GM19455 (cell line): ENCODE data around the gene RHCE.
A peak's percentile ranks its signal among the peaks of the same experiment; 100 is the strongest.
"Not testable (repeated sequence)": the region's sequence is repeated elsewhere in the genome, so short reads cannot be mapped to it uniquely, and the experiment has no call there.

ENCODE experiments used
- ATAC-seq: cut with Tn5 transposase; IDR thresholded peaks from one replicate; pipeline ENCODE4 v1.9.1; 2021; ENCODE audit not compliant: unreplicated experiment

RHCE gene

GRCh38 chr1:25433389-25434186 is 13.0 kb upstream of the RHCE start:
- ATAC-seq, result no peak

DNA sequence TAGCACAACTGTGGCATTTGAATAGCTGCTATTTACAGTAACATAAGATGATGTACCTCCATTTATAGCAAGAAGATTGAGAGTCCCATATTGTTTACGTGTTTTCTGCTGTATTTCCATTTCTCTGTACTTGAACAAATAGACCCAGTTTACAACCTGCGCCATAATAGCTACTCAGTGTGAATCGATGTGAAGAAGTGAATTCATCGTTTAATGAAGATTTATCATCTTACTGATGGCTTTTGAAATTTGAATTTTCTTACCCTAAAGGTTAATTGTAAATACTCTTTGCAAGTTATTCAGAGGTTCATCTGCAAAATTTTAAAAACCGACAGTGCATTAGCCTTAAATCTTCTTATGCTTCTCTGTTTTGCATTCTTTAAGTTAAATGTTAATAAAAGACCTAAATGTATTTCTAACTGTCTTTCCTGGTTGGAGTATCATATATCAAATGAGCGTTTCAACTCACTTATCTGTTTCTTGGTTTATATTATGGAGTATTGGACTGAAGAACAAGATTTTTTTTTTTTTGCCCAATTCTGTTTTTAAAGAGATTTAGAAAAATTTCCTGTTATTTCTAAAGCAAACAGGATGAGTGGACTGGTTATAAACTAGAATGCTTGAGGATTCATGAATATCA is 12.2 kb upstream of the RHCE start:
- ATAC-seq, result no peak

- no peak for ATAC-seq
These were observed 11.5 kb upstream of the RHCE start for GRCh38 chr1:25431955-25432719.

DNA sequence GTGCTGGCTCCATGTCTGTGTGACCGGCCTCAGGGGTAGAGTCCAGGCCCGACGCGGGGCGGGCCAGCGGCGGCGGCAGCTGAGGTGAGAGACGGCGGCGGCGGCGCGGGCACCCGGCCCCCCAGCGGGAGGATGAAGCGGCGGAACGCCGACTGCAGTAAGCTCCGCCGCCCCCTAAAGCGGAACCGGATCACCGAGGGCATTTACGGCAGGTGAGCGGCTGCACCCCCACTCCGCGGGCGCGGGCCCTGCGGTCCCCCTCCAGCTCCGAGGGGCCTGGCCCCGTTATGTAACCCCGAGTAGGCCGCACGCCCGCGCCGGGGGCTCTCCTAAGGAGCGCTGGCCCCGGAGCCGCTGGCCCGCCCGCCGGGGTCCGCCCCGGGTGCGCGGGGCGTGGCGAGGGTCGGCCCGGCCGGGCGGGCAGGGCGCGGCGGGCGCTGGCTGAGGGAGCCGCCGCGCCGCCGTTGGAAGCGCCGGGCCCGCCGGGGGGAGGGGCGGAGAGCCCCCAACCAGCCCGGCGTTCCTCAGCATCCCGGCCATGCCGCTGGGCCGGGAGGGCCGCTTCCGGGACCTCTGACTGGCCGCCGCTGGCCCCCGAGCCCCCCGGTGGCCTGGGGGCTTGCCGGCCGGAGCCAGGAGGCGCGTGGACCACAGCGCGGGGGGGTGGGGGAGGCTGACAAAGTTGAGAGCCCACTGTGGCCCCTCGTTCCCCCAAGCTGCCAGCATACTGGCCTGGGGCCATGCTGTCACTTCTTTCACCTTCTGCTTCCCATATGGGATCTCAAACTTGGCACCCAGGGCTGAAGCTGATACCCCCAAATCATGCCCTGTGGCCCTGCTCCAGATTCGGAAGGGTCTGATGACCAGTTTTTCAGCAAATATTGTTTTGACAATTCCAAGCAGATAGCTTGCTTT is 10.6 kb upstream of the RHCE start:
- peak; percentile 15 for ATAC-seq

GRCh38 chr1:25430073-25430966 is 9.7 kb upstream of the RHCE start, which contains the start of gene MACO1:
TSS of gene MACO1 (plus strand) at chr1:25430897. CDS start at chr1:25431099, 202 bp downstream.
- ATAC-seq, result peak; percentile 85

DNA sequence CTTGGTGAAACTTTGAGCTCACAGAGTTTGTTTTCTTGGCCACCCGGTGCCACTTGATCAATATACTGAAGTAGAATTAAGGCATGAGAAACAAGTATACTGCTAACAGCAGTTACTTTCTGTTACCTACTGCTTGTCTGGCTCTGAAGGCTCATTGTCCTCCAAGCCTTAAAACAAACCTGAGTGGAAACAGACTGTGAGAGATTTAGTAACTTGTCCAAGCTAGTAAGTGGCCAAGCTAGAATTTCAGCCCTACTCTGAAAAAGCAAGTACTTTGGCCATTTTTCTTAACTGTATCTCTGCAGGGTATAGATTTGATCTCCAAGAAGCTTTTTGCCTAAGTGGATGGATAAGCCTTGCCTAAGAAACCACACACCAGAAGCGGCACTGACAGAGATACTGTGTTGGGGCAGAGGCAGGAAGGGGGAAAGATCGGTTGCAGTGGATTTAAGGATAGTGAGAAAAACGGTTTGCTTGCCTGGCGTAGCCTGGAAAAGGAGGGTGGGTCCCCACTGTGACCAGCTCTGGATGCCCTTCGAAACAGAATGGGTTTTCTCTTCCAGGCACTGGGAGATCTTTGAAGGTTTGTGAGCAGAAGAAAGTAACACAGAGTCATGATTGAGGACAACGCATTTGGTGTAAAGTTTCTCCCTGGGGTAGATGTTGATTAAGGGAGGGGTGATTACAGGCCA is 8.0 kb upstream of the RHCE start:
- ATAC-seq, result no peak

- ATAC-seq, result no peak
These were observed 7.1 kb upstream of the RHCE start for GRCh38 chr1:25427696-25428095.

DNA sequence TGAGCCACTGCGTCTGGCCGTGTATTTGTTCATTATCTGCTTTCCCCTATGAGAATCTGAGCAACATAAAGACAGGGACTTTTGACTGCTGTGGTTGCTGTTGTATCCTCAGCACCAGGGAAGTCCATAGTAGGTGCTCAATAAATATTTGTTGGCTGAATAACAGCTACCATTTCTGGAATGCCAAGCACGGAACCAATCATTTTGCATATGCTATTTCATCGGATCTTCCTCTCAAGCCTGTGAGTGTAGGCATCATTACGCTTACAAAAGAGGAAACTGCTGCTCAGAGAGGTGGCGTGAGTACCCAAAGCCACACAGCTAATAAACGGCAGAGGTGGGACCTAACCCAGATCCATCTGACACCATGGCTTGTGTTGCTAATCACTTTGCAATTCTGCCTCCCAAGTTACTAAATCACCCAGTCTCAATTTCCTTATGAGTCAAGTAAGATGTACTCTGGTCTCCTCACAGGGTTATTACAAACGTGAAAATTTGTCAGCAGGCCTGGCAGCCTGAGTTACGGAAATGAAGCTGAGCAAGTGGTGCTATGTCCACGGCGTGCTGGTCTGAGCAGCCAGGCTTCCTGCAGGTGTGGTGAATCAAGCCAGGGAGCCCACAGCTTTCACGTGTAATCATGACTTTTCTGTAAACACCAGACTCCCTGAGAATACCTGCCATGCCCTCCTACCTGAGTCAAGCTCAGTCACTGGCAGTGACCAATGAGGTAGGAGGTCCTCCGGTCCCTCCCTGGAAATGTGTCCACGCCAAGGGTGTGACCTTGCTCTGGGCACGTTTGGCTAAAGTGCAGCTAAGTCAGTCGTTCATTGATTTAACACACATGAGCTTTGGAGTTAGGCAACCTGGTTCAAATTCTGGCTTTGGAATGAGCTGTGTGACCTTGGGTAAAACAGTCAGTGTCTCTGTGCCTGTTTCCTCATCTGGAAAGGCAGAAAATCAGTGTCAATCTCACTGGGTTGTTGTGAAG is 4.8 kb upstream of the RHCE start:
- ATAC-seq, result no peak

DNA sequence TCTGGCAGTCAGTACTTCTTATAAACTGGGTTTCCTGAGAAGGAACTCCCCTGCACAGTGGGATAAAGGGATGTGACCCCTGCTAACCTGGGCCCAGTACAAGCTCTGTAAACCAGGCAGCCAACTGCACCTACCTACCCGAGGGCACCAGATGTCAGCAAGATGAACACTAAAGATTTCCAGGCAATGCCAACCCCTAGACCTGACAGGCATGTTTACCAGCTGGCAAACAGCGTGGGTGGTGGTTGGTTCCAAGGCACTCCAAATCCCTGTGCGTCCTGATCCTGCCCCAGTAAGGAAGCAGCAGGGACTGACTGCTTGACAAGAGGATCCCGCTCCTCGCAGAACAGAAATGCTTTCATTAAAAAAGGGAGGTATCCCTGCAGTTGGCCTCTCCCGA is 2.6 kb upstream of the RHCE start:
- not testable (repeated sequence) for ATAC-seq

GRCh38 chr1:25419339-25419738 is 1.3 kb downstream of the RHCE start:
- ATAC-seq, result not testable (repeated sequence)

DNA sequence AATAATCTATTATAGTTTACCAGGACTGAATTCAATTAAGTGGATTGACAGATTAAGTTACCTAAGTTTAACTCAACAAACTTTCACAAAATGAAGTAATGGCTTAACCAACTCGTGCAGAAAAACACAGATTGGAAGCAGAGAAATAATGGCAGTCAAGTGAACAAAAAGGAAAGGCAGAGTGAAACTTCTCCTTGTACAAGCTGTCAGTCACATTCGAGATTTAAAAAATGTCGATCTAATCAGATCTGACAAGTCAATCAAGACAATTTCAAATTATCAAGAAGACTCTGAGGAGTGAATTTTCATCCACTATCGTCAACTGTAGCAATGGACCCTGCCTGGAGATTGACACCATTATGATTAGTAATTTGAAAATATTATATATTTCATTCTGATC is 3.3 kb downstream of the RHCE start:
- not testable (repeated sequence) for ATAC-seq

DNA sequence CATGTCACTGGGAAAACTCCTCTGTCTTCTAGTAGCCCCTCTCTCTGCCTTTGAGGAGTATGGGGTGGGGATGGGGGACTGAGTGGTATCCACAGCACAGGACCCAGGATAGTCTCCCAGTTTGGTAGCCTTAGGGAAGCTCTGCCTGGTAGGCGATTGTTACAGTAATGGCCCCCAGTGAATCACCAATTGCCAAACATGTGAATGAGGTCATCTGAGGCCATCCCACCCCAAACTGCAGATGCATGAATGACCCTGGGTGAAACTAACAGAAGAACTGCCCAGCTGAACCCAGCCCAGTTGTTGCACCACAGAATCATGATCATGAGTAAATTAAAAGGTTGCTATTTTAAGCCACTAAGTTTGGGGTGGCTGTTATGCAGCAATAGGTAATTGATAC is 6.0 kb downstream of the RHCE start:
- ATAC-seq, result not testable (repeated sequence)

GRCh38 chr1:25414157-25414556 is 6.5 kb downstream of the RHCE start:
- ATAC-seq, result not testable (repeated sequence)

- not testable (repeated sequence) for ATAC-seq
These were observed 7.6 kb downstream of the RHCE start for GRCh38 chr1:25412872-25413623.

DNA sequence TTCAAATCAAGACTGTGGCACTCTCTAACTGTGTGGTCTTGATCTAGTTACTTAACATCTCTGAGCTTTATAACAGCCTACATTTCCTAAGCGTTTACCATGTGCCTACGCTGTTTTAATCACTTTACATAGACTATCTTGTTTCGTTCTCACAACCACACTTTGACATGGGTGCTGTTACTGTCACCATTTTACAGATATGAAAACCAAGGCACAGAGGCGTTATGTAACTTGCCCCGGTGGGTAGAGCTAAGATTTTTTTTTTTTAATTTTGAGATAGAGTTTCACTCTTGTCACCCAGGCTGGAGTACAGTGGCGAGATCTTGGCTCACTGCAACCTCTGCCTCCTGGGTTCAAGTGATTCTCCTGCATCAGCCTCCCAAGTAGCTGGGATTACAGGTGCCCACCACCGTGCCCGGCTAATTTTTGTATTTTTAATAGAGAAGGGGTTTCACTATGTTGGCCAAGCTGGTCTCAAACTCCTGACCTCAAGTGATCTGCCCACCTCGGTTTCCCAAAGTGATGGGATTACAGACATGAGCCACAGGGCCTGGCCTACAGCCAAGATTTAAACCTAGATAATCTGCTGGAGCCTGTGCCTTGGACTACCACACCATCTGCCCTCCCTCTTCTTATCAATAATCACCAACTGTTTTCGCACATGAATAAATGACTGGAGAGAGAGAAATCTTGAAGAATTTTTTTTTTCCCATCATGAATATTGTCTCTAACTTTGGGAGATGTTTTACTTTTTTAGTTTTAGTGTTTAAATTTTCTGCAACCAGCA is 10.8 kb downstream of the RHCE start:
- not testable (repeated sequence) for ATAC-seq

DNA sequence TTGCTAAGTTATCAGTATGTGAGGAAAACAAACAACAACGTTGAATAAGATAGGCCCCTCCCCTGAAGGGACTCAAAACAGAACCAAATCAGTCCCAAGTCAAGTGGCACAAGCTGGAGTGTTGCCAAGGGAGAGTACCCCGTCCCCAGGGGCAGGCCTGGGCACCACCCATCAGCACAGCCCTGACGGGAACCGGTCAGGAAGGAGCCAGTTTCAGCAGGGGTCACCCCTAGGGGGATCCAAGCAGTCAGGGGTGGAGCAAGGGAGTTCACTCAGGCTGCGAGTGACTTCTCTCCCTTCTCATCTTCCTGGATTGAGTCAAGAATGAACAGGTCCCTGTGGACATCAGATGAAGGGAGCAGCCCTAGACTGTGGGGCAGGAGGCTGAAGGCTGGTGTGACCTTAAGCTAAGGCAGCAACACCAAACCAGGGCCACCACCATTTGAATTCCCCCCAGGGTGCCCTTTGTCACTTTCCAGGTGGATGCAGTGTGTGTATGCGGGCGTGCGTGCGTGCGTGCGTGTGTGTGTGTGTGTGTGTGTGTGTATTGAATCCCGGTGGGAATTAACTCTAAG is 14.8 kb downstream of the RHCE start:
- not testable (repeated sequence) for ATAC-seq
